ENCODE measurements around the gene SYNDIG1L. TPM values are rescaled to one million over a fixed set of nuclear protein-coding genes. Genes with fewer than 3 reads are reported as not detected.
"Not testable (repeated sequence)": the region's sequence is repeated elsewhere in the genome, so short reads cannot be mapped to it uniquely, and the experiment has no call there.

The SYNDIG1L gene
- total RNA-seq, 1 experiment from 2014 or later: not detected

DNA sequence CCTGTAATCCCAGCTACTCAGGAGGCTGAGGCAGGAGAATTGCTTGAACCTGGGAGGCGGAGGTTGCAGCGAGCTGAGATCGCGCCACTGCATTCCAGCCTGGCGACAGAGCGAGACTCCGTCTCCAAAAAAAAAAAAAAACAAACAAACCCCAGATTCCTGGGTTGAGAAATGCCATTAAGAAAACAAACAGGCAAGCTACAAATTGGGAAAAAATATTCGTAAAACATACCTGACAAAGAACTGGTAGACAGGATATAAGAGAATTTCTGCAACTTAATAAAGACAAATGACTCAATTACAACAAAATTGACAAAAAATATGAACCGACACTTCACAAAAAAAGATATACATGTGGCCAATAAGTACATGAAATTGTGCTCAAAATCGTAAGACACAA lies 44.4 kb downstream of the SYNDIG1L start:
- H4K20me1 ChIP-seq (ENCODE audit: insufficient read depth); DNase-seq (ENCODE audit: low read depth, low spot score); H3K4me1 ChIP-seq (ENCODE audit: control insufficient read depth in 1 of 2, insufficient read depth in 2 of 2, low read length in 2 of 2); POLR2A ChIA-PET; RAD21 ChIA-PET (ENCODE audit: low non-redundant PET in 1 of 2, low total read pairs in 2 of 2, uncharacterized antibody in 2 of 2, unreplicated experiment in 2 of 2); H3K9me2 ChIP-seq (ENCODE audit: insufficient read depth); H3K9me3 ChIP-seq (ENCODE audit: control insufficient read depth in 1 of 2, insufficient read depth in 1 of 2, low read depth in 1 of 2, low read length in 2 of 2); H3K79me2 ChIP-seq (ENCODE audit: insufficient read depth, low read length); H3K4me2 ChIP-seq (ENCODE audit: low read length); BruUV-seq (replicated peaks); H2AFZ ChIP-seq (ENCODE audit: low read depth, low read length, poor library complexity, severe bottlenecking); H3K27me3 ChIP-seq (ENCODE audit: insufficient read depth, low read length); ATAC-seq; H3K27ac ChIP-seq (ENCODE audit: low read depth, low read length); intact Hi-C loops (cut with micrococcal nuclease); H3K4me3 ChIP-seq (replicated peaks in 1 of 2; ENCODE audit: low read depth in 1 of 2, low read length in 2 of 2); H3K9ac ChIP-seq (ENCODE audit: low read length); H3K36me3 ChIP-seq (ENCODE audit: control insufficient read depth in 1 of 2, insufficient read depth in 2 of 2, low read length in 2 of 2): not testable (repeated sequence)
- CTCF ChIA-PET: interaction anchor here (0.5 kb wide), 1 partner anchor 54 kb away, joined by 3 read pairs; no protein-coding TSS in a partner anchor

GRCh38 chr14:74380845-74381244 lies 45.2 kb downstream of the SYNDIG1L start:
- no peaks in the 10 kb centered on the region for H3K79me2 ChIP-seq (ENCODE audit: insufficient read depth, low read length)
- ChIA-PET POLR2A (no interaction called here), RAD21 (ENCODE audit: low non-redundant PET in 1 of 2, low total read pairs in 2 of 2, uncharacterized antibody in 2 of 2, unreplicated experiment in 2 of 2) (no interaction called here), CTCF (no interaction called here)
- no peaks in the 10 kb centered on the region for H3K9me3 ChIP-seq (ENCODE audit: control insufficient read depth in 1 of 2, insufficient read depth in 1 of 2, low read depth in 1 of 2, low read length in 2 of 2)
- intact Hi-C loops (cut with micrococcal nuclease): no loop called here
- DNase-seq (ENCODE audit: low read depth, low spot score): no peak
- no peak overlapping the region for H3K27ac ChIP-seq (ENCODE audit: low read depth, low read length)
- H2AFZ ChIP-seq (ENCODE audit: low read depth, low read length, poor library complexity, severe bottlenecking): no peak overlapping the region
- no TSS peak for BruUV-seq (replicated peaks)
- H3K27me3 ChIP-seq (ENCODE audit: insufficient read depth, low read length): no peaks in the 10 kb centered on the region
- H3K9ac ChIP-seq (ENCODE audit: low read length): no peak overlapping the region
- no peaks in the 10 kb centered on the region for H3K36me3 ChIP-seq (ENCODE audit: control insufficient read depth in 1 of 2, insufficient read depth in 2 of 2, low read length in 2 of 2)
- H3K4me1 ChIP-seq (ENCODE audit: control insufficient read depth in 1 of 2, insufficient read depth in 2 of 2, low read length in 2 of 2): no peaks in the 10 kb centered on the region
- ATAC-seq: no peak
- H4K20me1 ChIP-seq (ENCODE audit: insufficient read depth): no peaks in the 10 kb centered on the region
- H3K4me3 ChIP-seq (replicated peaks in 1 of 2; ENCODE audit: low read depth in 1 of 2, low read length in 2 of 2): no peak overlapping the region
- TF ChIP-seq POLR2A (IDR thresholded peaks at IDR 0.05; ENCODE audit: borderline replicate concordance, extremely low read depth, insufficient read depth, insufficient read length): no peak
- TF ChIP-seq EZH2 (IDR thresholded peaks at IDR 0.05): no peak
- TF ChIP-seq EGR1 (IDR thresholded peaks at IDR 0.05; ENCODE audit: low read depth): no peak
- no peak for TF ChIP-seq FOSL1 (IDR thresholded peaks at IDR 0.05; ENCODE audit: low read depth)
- TF ChIP-seq ELF1 (IDR thresholded peaks at IDR 0.05; ENCODE audit: borderline replicate concordance, low read depth): no peak
- no peak overlapping the region for H3K4me2 ChIP-seq (ENCODE audit: low read length)
- no peaks in the 10 kb centered on the region for H3K9me2 ChIP-seq (ENCODE audit: insufficient read depth)

GRCh38 chr14:74380172-74380571 lies 45.8 kb downstream of the SYNDIG1L start:
- Histone ChIP-seq H3K79me2 (ENCODE audit: insufficient read depth, low read length) (no peaks in the 10 kb centered on the region), H3K36me3 (ENCODE audit: control insufficient read depth in 1 of 2, insufficient read depth in 2 of 2, low read length in 2 of 2) (no peaks in the 10 kb centered on the region), H3K27me3 (ENCODE audit: insufficient read depth, low read length) (no peaks in the 10 kb centered on the region), H3K9me3 (ENCODE audit: control insufficient read depth in 1 of 2, insufficient read depth in 1 of 2, low read depth in 1 of 2, low read length in 2 of 2) (no peaks in the 10 kb centered on the region), H3K4me3 (replicated peaks in 1 of 2; ENCODE audit: low read depth in 1 of 2, low read length in 2 of 2) (no peak overlapping the region), H3K27ac (ENCODE audit: low read depth, low read length) (no peak overlapping the region), H3K9ac (ENCODE audit: low read length) (no peak overlapping the region), H3K4me1 (ENCODE audit: control insufficient read depth in 1 of 2, insufficient read depth in 2 of 2, low read length in 2 of 2) (no peaks in the 10 kb centered on the region), H3K4me2 (ENCODE audit: low read length) (no peak overlapping the region), H3K9me2 (ENCODE audit: insufficient read depth) (no peaks in the 10 kb centered on the region), H2AFZ (ENCODE audit: low read depth, low read length, poor library complexity, severe bottlenecking) (no peak overlapping the region), H4K20me1 (ENCODE audit: insufficient read depth) (no peaks in the 10 kb centered on the region)
- intact Hi-C loops (cut with micrococcal nuclease): no loop called here
- ATAC-seq: no peak
- TF ChIP-seq, protein P1, sequence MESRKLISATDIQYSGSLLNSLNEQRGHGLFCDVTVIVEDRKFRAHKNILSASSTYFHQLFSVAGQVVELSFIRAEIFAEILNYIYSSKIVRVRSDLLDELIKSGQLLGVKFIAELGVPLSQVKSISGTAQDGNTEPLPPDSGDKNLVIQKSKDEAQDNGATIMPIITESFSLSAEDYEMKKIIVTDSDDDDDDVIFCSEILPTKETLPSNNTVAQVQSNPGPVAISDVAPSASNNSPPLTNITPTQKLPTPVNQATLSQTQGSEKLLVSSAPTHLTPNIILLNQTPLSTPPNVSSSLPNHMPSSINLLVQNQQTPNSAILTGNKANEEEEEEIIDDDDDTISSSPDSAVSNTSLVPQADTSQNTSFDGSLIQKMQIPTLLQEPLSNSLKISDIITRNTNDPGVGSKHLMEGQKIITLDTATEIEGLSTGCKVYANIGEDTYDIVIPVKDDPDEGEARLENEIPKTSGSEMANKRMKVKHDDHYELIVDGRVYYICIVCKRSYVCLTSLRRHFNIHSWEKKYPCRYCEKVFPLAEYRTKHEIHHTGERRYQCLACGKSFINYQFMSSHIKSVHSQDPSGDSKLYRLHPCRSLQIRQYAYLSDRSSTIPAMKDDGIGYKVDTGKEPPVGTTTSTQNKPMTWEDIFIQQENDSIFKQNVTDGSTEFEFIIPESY (IDR thresholded peaks at IDR 0.05; ENCODE audit: extremely low read depth, insufficient replicate concordance, low read length): no peak
- TF ChIP-seq EZH2phosphoT487 (IDR thresholded peaks at IDR 0.05; ENCODE audit: borderline replicate concordance): no peak
- no peak for TF ChIP-seq SRF (IDR thresholded peaks at IDR 0.05; ENCODE audit: low read depth)
- POLR2A ChIA-PET: no interaction called here
- BruUV-seq (replicated peaks): no TSS peak
- CTCF ChIA-PET: no interaction called here
- no peak for DNase-seq (ENCODE audit: low read depth, low spot score)
- RAD21 ChIA-PET (ENCODE audit: low non-redundant PET in 1 of 2, low total read pairs in 2 of 2, uncharacterized antibody in 2 of 2, unreplicated experiment in 2 of 2): no interaction called here
